Sigmoid colon (tissue), 4 donors: ENCODE measurements around the gene SREBF1.

Source experiments
- CTCF ChIP-seq, 4 experiments: fragments of 450-650 bp in 3 of 4; fragments of 200-600 bp in 1 of 4; IDR thresholded peaks; one replicate each; pipeline ENCODE4 v1.5.1; 2016 to 2019; ENCODE audit warnings: antibody characterized with exemption in 4 of 4, mild to moderate bottlenecking in 3 of 4, moderate library complexity in 2 of 4
- POLR2A ChIP-seq, 2 donors: fragments of 450-650 bp; IDR thresholded peaks; one replicate each; pipeline ENCODE4 v1.6.1; 2016; ENCODE audit warnings: antibody characterized with exemption in 2 of 2, mild to moderate bottlenecking in 2 of 2, moderate library complexity in 2 of 2
- POLR2AphosphoS5 ChIP-seq, 4 donors: sonication (generic); formaldehyde crosslinking; IDR thresholded peaks; one replicate each; pipeline ENCODE4 v1.6.1; 2017; ENCODE audit warnings: antibody characterized with exemption in 4 of 4

- TF ChIP-seq CTCF (IDR thresholded peaks at IDR 0.05), result no peak
- TF ChIP-seq POLR2A (IDR thresholded peaks at IDR 0.05), result no peak
- TF ChIP-seq POLR2AphosphoS5 (IDR thresholded peaks at IDR 0.05), result no peak
These were observed 6.0 kb downstream of the SREBF1 start for GRCh38 chr17:17830740-17831207.
